H1 (cell line): ENCODE measurements around the gene SHC3. TPM values are rescaled to one million over a fixed set of nuclear protein-coding genes. Genes with fewer than 3 reads are reported as not detected.

Experiments used
- CTCF ChIA-PET: fragments of 300-600 bp; sonication (Branson Sonifier 250); formaldehyde crosslinking; loops from one replicate; lab custom pipeline; 2021; ENCODE audit not compliant: partially characterized antibody; lab: Charles Lee
- POLR2A ChIA-PET: fragments of 300-600 bp; sonication (Branson Sonifier 250); formaldehyde crosslinking; loops from one replicate; lab custom pipeline; 2021; ENCODE audit warnings: inconsistent platforms; ENCODE audit not compliant: partially characterized antibody; lab: Charles Lee
- DNase-seq, 2 experiments: peaks; one replicate each; pipeline versions ENCODE4 v3.0.0 to v3.0.0-alpha.2; 2010 to 2022; ENCODE audit warnings: low spot score in 2 of 2, low read depth in 1 of 2, mixed read lengths in 1 of 2
- FAIRE-seq: peaks from 2 replicates; lab custom pipeline; 2011; peaks lifted over from hg19 to GRCh38; lab: Jason Lieb, UNC
- H2AFZ ChIP-seq: 2 replicates; pipeline ENCODE4 v1.8.1; 2012; ENCODE audit warnings: low read length, inconsistent platforms
- H2AK5ac ChIP-seq: 2 replicates; pipeline ENCODE4 v1.6.1; 2013; ENCODE audit warnings: low read depth, low read length
- H2BK120ac ChIP-seq: replicated peaks from 2 replicates; pipeline ENCODE3; 2013; ENCODE audit warnings: low read depth, low read length, inconsistent platforms
- H2BK12ac ChIP-seq: 2 replicates; pipeline ENCODE4 v1.6.1; 2013; ENCODE audit warnings: low read depth, low read length
- H2BK15ac ChIP-seq: 2 replicates; pipeline ENCODE4 v1.6.1; 2013; ENCODE audit warnings: low read length
- H2BK20ac ChIP-seq: 2 replicates; pipeline ENCODE4 v1.6.1; 2013; ENCODE audit warnings: low read length
- H2BK5ac ChIP-seq: 2 replicates; pipeline ENCODE4 v1.6.1; 2013; ENCODE audit warnings: low read depth, low read length
- H3K14ac ChIP-seq: 2 replicates; pipeline ENCODE4 v1.6.1; 2013; ENCODE audit warnings: inconsistent platforms; ENCODE audit not compliant: insufficient read length
- H3K18ac ChIP-seq: 2 replicates; pipeline ENCODE4 v1.6.1; 2013; ENCODE audit warnings: low read length; ENCODE audit errors: extremely low read depth
- H3K23ac ChIP-seq: 2 replicates; pipeline ENCODE4 v1.6.1; 2013; ENCODE audit warnings: inconsistent platforms; ENCODE audit not compliant: insufficient read length
- H3K23me2 ChIP-seq: 2 replicates; pipeline ENCODE4 v1.6.1; 2013; ENCODE audit warnings: low read depth, low read length
- H3K27ac ChIP-seq: 2 replicates; pipeline ENCODE4 v1.6.1; 2011; ENCODE audit warnings: low read depth, low read length, inconsistent platforms
- H3K27me3 ChIP-seq, 4 experiments: replicated peaks in 1 of 4; 1 replicate in 1 of 4; 2 replicates in 3 of 4; pipeline versions ENCODE4 v1.6.1 to v1.8.1; 2011 to 2013; ENCODE audit warnings: low read length in 3 of 4, mild to moderate bottlenecking in 3 of 4, inconsistent platforms in 2 of 4, mixed read lengths in 2 of 4, moderate library complexity in 1 of 4; ENCODE audit not compliant: control insufficient read depth in 3 of 4, insufficient read depth in 3 of 4; ENCODE audit errors: extremely low read depth in 1 of 4
- H3K36me3 ChIP-seq, 4 experiments: 2 replicates each; pipeline versions ENCODE4 v1.6.1 to v1.8.1; 2011 to 2013; ENCODE audit warnings: mild to moderate bottlenecking in 4 of 4, low read length in 3 of 4, moderate library complexity in 2 of 4, control low read depth in 1 of 4, inconsistent platforms in 1 of 4; ENCODE audit not compliant: insufficient read depth in 4 of 4, control insufficient read depth in 2 of 4
- H3K4ac ChIP-seq: replicated peaks from 2 replicates; pipeline ENCODE3; 2013; ENCODE audit warnings: low read length, low read depth, mixed read lengths, inconsistent platforms; ENCODE audit not compliant: insufficient read length
- H3K4me1 ChIP-seq, 4 experiments: replicated peaks in 1 of 4; 1 replicate in 1 of 4; 2 replicates in 3 of 4; pipeline versions ENCODE4 v1.6.1 to v1.8.1; 2011 to 2013; ENCODE audit warnings: low read length in 3 of 4, inconsistent platforms in 2 of 4, mixed read lengths in 1 of 4; ENCODE audit not compliant: insufficient read depth in 4 of 4, control insufficient read depth in 3 of 4
- H3K4me2 ChIP-seq, 2 experiments: 2 replicates each; pipeline versions ENCODE4 v1.6.1 to v1.8.1; 2011 to 2013; ENCODE audit warnings: low read depth in 2 of 2, low read length in 2 of 2, control low read depth in 1 of 2, inconsistent platforms in 1 of 2, mild to moderate bottlenecking in 1 of 2; ENCODE audit not compliant: insufficient read depth in 1 of 2
- H3K4me3 ChIP-seq, 4 experiments: fragments of 200-600, 300-600 bp in 1 of 4; sonication (generic), shearing (Covaris generic), sonication (Bioruptor Twin) in 1 of 4; 2 replicates each; pipeline versions ENCODE4 v1.5.1 to v1.8.1; 2011 to 2016; ENCODE audit warnings: low read length in 4 of 4, low read depth in 3 of 4, control low read depth in 2 of 4, inconsistent platforms in 2 of 4, mild to moderate bottlenecking in 2 of 4, mixed read lengths in 1 of 4, moderate library complexity in 1 of 4; ENCODE audit not compliant: insufficient read depth in 2 of 4; ENCODE audit errors: extremely low read depth in 1 of 4
- H3K56ac ChIP-seq: replicated peaks from 2 replicates; pipeline ENCODE3; 2013; ENCODE audit warnings: low read depth, mild to moderate bottlenecking, mixed read lengths, low read length, inconsistent platforms; ENCODE audit not compliant: insufficient read length
- H3K79me1 ChIP-seq: 2 replicates; pipeline ENCODE4 v1.6.1; 2013; ENCODE audit warnings: low read depth, low read length, control low read depth
- H3K79me2 ChIP-seq, 2 experiments: 2 replicates each; pipeline versions ENCODE4 v1.6.1 to v1.8.1; 2012 to 2013; ENCODE audit warnings: low read length in 2 of 2, mild to moderate bottlenecking in 2 of 2, inconsistent platforms in 1 of 2; ENCODE audit not compliant: insufficient read depth in 2 of 2, control insufficient read depth in 1 of 2
- H3K9ac ChIP-seq, 4 experiments: replicated peaks in 1 of 4; 1 replicate in 1 of 4; 2 replicates in 3 of 4; pipeline versions ENCODE4 v1.6.1 to v1.8.1; 2011 to 2013; ENCODE audit warnings: low read depth in 3 of 4, low read length in 3 of 4, control low read depth in 2 of 4, mild to moderate bottlenecking in 2 of 4, moderate library complexity in 2 of 4, inconsistent platforms in 1 of 4; ENCODE audit errors: extremely low read depth in 1 of 4
- H3K9me3 ChIP-seq, 2 experiments: 2 replicates each; pipeline versions ENCODE4 v1.6.1 to v1.8.1; 2012 to 2013; ENCODE audit warnings: mild to moderate bottlenecking in 2 of 2, moderate library complexity in 2 of 2, control low read depth in 1 of 2, inconsistent platforms in 1 of 2, low read depth in 1 of 2, low read length in 1 of 2, mixed read lengths in 1 of 2; ENCODE audit not compliant: insufficient read depth in 2 of 2
- H4K20me1 ChIP-seq, 2 experiments: replicated peaks in 1 of 2; 2 replicates each; pipeline versions ENCODE3 to v1.8.1; 2011 to 2013; ENCODE audit warnings: inconsistent platforms in 2 of 2, low read length in 2 of 2, mild to moderate bottlenecking in 1 of 2; ENCODE audit not compliant: insufficient read depth in 2 of 2, control insufficient read depth in 1 of 2
- H4K5ac ChIP-seq: 2 replicates; pipeline ENCODE4 v1.6.1; 2013; ENCODE audit warnings: low read length, low read depth, mixed read lengths, inconsistent platforms; ENCODE audit not compliant: insufficient read length
- H4K8ac ChIP-seq: 2 replicates; pipeline ENCODE4 v1.8.0; 2013; ENCODE audit warnings: mild to moderate bottlenecking, moderate library complexity, low read length, inconsistent platforms; ENCODE audit not compliant: insufficient read depth; ENCODE audit errors: extremely low read depth
- H4K91ac ChIP-seq: replicated peaks from 2 replicates; pipeline ENCODE3; 2013; ENCODE audit warnings: low read length, mixed read lengths, inconsistent platforms; ENCODE audit not compliant: insufficient read length
- ASH2L ChIP-seq: fragments of 200-600, 300-600 bp; sonication (generic); IDR thresholded peaks from one replicate; pipeline ENCODE4 v1.7.1; 2017; ENCODE audit warnings: low read length
- KDM4A ChIP-seq: IDR thresholded peaks from one replicate; pipeline ENCODE4 v1.7.1; 2012; ENCODE audit warnings: low read depth, mild to moderate bottlenecking, moderate library complexity, low read length, inconsistent platforms; ENCODE audit not compliant: severe bottlenecking
- KDM5A ChIP-seq: fragments of 200-600 bp; IDR thresholded peaks from 2 replicates; pipeline ENCODE4 v1.7.1; 2012; ENCODE audit warnings: mild to moderate bottlenecking, low read length, inconsistent platforms, mixed read lengths
- MAFK ChIP-seq: IDR thresholded peaks from 2 replicates; pipeline ENCODE4 v1.6.1; 2012; ENCODE audit warnings: low read depth, mild to moderate bottlenecking, improper control_type of control experiment, low read length
- RFX5 ChIP-seq: IDR thresholded peaks from 2 replicates; pipeline ENCODE4 v1.6.1; 2011; ENCODE audit warnings: low read depth, low read length, improper control_type of control experiment, borderline replicate concordance
- WGBS, 2 experiments: shearing (Covaris generic) in 1 of 2; methylation state at CpG; one replicate each; pipeline versions ENCODE4 v1.1.6 to v1.1.7; 2013 to 2015; ENCODE audit warnings: low lambda C conversion rate in 2 of 2, mixed read lengths in 2 of 2, inconsistent platforms in 1 of 2, low coverage in 1 of 2, missing lambda C conversion rate in 1 of 2; ENCODE audit not compliant: insufficient replicate concordance in 2 of 2, insufficient coverage in 1 of 2, insufficient read length in 1 of 2; ENCODE audit errors: extremely low coverage in 1 of 2, missing lambda C conversion rate in 1 of 2; 5-methylcytosine and 5-hydroxymethylcytosine counted together
- polyA plus RNA-seq, 7 experiments: library from polyadenylated mRNA; depleted of rRNA in 3 of 7; stranded (reverse) in 5 of 7; unstranded in 2 of 7; fragments of >200 nt in 5 of 7; fragments of 200-250 nt in 2 of 7; gene quantifications; 1 replicate in 5 of 7; 2 replicates in 1 of 7; 4 replicates in 1 of 7; pipeline versions ENCODE4 v1.2.1 to v1.2.3, GENCODE V29; 2011 to 2013; ENCODE audit warnings: missing spikeins in 2 of 7, mixed read lengths in 2 of 7
- total RNA-seq: library from RNA; stranded (reverse); fragmentation: NEBNext Ultra II Directional; extraction: Animal tissue kit (Norgen Biotek cat#: 25700); gene quantifications from 2 replicates; pipeline ENCODE4 v1.2.1, GENCODE V29; 2021

SHC3 gene
- total and polyA plus RNA-seq, 2 of the 8 experiments (the other 6 are each of a cell fraction or from before 2014, with no cell fraction given), result 1.4 to 7.1 TPM

GRCh38 chr9:88993871-88994460, 184.7 kb downstream of the SHC3 start:
- peaks cover 3 to 4% of the 10 kb centered on the region in 2 experiments for H4K20me1 ChIP-seq
- H2BK20ac ChIP-seq, result no peak overlapping the region
- FAIRE-seq (no peak), DNase-seq (peak in 1 of 2 experiments; percentile 26)
- 0 out of 4 replicates have a peak, but pooled peaks cover 0 to 4% of the 10 kb centered on the region in 2 experiments for H3K79me2 ChIP-seq
- ChIA-PET CTCF (interaction anchor here (1.2 kb wide), 2 partner anchors 13 to 253 kb away, joined by 3 read pairs; no protein-coding TSS in a partner anchor), POLR2A (interaction anchor here (1.0 to 1.9 kb wide), 2 partner anchors 11 to 14 kb away, joined by 3 to 4 read pairs; no protein-coding TSS in a partner anchor)
- H4K5ac ChIP-seq, result no peak overlapping the region
- H3K9ac ChIP-seq, result no peak overlapping the region
- H4K8ac ChIP-seq, result no peak overlapping the region
- no peaks in the 10 kb centered on the region for H3K9me3 ChIP-seq
- H3K4me2 ChIP-seq, result no peak overlapping the region
- peaks cover 5 to 14% (median 11%) of the 10 kb centered on the region in 4 experiments for H3K4me1 ChIP-seq
- no peak overlapping the region for H3K4ac ChIP-seq
- H4K91ac ChIP-seq, result no peak overlapping the region
- H3K23me2 ChIP-seq, result peaks cover 12% of the 10 kb centered on the region
- H3K56ac ChIP-seq, result no peak overlapping the region
- WGBS, 2 experiments, result 96% methylated on average over 14 of the region's 14 CpGs; no CpG with 5 or more reads in 1 of the 2 experiments
- H3K18ac ChIP-seq, result no peak overlapping the region
- H3K14ac ChIP-seq, result no peak overlapping the region
- no peak overlapping the region for H3K27ac ChIP-seq
- no peak overlapping the region for H3K23ac ChIP-seq
- no peaks in the 10 kb centered on the region; a peak in 1 of 8 replicates for H3K36me3 ChIP-seq
- no peak overlapping the region for H2BK12ac ChIP-seq
- H3K4me3 ChIP-seq, result no peak overlapping the region
- H2BK120ac ChIP-seq, result no peak overlapping the region
- no peak overlapping the region for H2BK5ac ChIP-seq
- no peaks in the 10 kb centered on the region for H3K79me1 ChIP-seq
- peaks cover 0 to 4% (median 1%) of the 10 kb centered on the region in 4 experiments; a peak in 2 of 7 replicates for H3K27me3 ChIP-seq
- no peak overlapping the region for H2AK5ac ChIP-seq
- TF ChIP-seq MAFK (no peak), ASH2L (no peak), KDM4A (no peak), KDM5A (no peak), RFX5 (no peak)
- H2AFZ ChIP-seq, result no peak overlapping the region
- no peak overlapping the region for H2BK15ac ChIP-seq
